A673 (cell line): ENCODE measurements around the gene PCDHGA4. TPM values are rescaled to one million over a fixed set of nuclear protein-coding genes. Genes with fewer than 3 reads are reported as not detected.
A peak's percentile ranks its signal among the peaks of the same experiment; 100 is the strongest.

Experiments
- BruUV-seq: library from RNA; stranded (reverse); fragments of 400-500 nt; replicated peaks from 2 replicates; lab custom pipeline; 2021; lab: Mats Ljungman, UMichigan
- CTCF ChIA-PET: fragments of 300-600 bp; sonication (Branson Sonifier 250); formaldehyde crosslinking; loops from one replicate; lab custom pipeline; 2022; ENCODE audit warnings: antibody characterized with exemption; lab: Charles Lee
- POLR2A ChIA-PET: fragments of 300-600 bp; sonication (Branson Sonifier 250); formaldehyde crosslinking; loops from one replicate; lab custom pipeline; 2022; ENCODE audit warnings: antibody characterized with exemption; ENCODE audit not compliant: low non-redundant PET; lab: Charles Lee
- DNase-seq: peaks from one replicate; pipeline ENCODE4 v3.0.0-alpha.2; 2015; ENCODE audit warnings: low spot score
- H3K27ac ChIP-seq: fragments of 200-600 bp; sonication (generic); 2 replicates; pipeline ENCODE4 v1.5.1; 2016; ENCODE audit warnings: mixed run types, low read depth, mild to moderate bottlenecking, mixed read lengths, antibody characterized with exemption, low read length; ENCODE audit not compliant: poor library complexity, severe bottlenecking
- H3K27me3 ChIP-seq: fragments of 200-600 bp; sonication (generic); replicated peaks from 2 replicates; pipeline ENCODE4 v1.6.1; 2017; ENCODE audit warnings: mixed run types, low read depth, mild to moderate bottlenecking, mixed read lengths, antibody characterized with exemption, low read length; ENCODE audit not compliant: insufficient read depth, poor library complexity
- H3K36me3 ChIP-seq: fragments of 200-600 bp; sonication (generic); 2 replicates; pipeline ENCODE4 v1.6.1; 2016; ENCODE audit warnings: mixed run types, mild to moderate bottlenecking, mixed read lengths, antibody characterized with exemption, low read length; ENCODE audit not compliant: insufficient read depth, poor library complexity, severe bottlenecking
- H3K4me1 ChIP-seq: fragments of 200-600 bp; sonication (generic); 2 replicates; pipeline ENCODE4 v1.6.1; 2017; ENCODE audit warnings: mixed run types, mild to moderate bottlenecking, mixed read lengths, antibody characterized with exemption, low read length; ENCODE audit not compliant: insufficient read depth, poor library complexity, severe bottlenecking
- H3K4me3 ChIP-seq: fragments of 200-600 bp; sonication (generic); 2 replicates; pipeline ENCODE4 v1.5.1; 2016; ENCODE audit warnings: low read depth, mixed run types, mild to moderate bottlenecking, mixed read lengths, low read length; ENCODE audit not compliant: poor library complexity, severe bottlenecking
- H3K9me3 ChIP-seq: fragments of 200-600 bp; sonication (generic); 2 replicates; pipeline ENCODE4 v1.6.1; 2016; ENCODE audit warnings: mixed run types, low read depth, mild to moderate bottlenecking, mixed read lengths, antibody characterized with exemption, low read length; ENCODE audit not compliant: poor library complexity, severe bottlenecking
- EZH2 ChIP-seq: fragments of 200-600 bp; sonication (generic); IDR thresholded peaks from 2 replicates; pipeline ENCODE4 v1.6.1; 2017; ENCODE audit warnings: borderline replicate concordance, low read depth, mild to moderate bottlenecking, mixed read lengths, antibody characterized with exemption, low read length; ENCODE audit not compliant: poor library complexity, severe bottlenecking
- intact Hi-C: fragments of 100-400 bp; cut with micrococcal nuclease; formaldehyde crosslinking; loops from one replicate; pipeline ENCODE4 v1.10.0; 2022; ENCODE audit not compliant: unreplicated experiment
- total RNA-seq: library from RNA; stranded (reverse); gene quantifications from 2 replicates; pipeline ENCODE4 v1.2.3, GENCODE V29; 2021
- TF ChIP-seq, protein P1 (sequence below): fragments of 300-800, 200-600 bp; sonication (generic); conservative IDR thresholded peaks from 2 replicates; pipeline ENCODE4 v1.5.1; 2017; ENCODE audit warnings: low read depth, mild to moderate bottlenecking, antibody characterized with exemption, low read length, moderate library complexity, mixed read lengths

The PCDHGA4 gene
- total RNA-seq, 1 experiment from 2014 or later, result 3.5 TPM

DNA sequence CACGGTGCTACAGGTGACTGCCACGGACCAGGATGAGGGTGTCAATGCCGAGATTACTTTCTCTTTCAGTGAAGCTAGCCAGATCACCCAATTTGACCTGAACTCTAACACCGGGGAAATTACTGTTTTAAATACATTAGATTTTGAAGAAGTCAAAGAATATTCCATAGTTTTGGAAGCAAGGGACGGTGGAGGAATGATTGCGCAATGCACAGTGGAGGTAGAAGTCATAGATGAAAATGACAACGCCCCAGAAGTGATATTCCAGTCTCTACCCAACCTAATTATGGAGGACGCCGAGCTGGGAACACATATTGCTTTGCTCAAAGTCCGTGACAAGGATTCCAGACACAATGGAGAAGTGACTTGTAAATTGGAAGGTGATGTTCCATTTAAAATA, 33.8 kb downstream of the PCDHGA4 start:
- Histone ChIP-seq H3K27ac (no peak overlapping the region), H3K4me3 (no peak overlapping the region), H3K27me3 (no peaks in the 10 kb centered on the region), H3K9me3 (peaks cover 69% of the 10 kb centered on the region), H3K4me1 (no peaks in the 10 kb centered on the region), H3K36me3 (no peaks in the 10 kb centered on the region)
- no peak for TF ChIP-seq EZH2
- TF ChIP-seq, protein P1, sequence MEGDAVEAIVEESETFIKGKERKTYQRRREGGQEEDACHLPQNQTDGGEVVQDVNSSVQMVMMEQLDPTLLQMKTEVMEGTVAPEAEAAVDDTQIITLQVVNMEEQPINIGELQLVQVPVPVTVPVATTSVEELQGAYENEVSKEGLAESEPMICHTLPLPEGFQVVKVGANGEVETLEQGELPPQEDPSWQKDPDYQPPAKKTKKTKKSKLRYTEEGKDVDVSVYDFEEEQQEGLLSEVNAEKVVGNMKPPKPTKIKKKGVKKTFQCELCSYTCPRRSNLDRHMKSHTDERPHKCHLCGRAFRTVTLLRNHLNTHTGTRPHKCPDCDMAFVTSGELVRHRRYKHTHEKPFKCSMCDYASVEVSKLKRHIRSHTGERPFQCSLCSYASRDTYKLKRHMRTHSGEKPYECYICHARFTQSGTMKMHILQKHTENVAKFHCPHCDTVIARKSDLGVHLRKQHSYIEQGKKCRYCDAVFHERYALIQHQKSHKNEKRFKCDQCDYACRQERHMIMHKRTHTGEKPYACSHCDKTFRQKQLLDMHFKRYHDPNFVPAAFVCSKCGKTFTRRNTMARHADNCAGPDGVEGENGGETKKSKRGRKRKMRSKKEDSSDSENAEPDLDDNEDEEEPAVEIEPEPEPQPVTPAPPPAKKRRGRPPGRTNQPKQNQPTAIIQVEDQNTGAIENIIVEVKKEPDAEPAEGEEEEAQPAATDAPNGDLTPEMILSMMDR, result no peak
- CTCF ChIA-PET, result no interaction called here
- intact Hi-C loops, result no loop called here
- DNase-seq, result no peak
- no TSS peak for BruUV-seq
- POLR2A ChIA-PET, result no interaction called here

DNA sequence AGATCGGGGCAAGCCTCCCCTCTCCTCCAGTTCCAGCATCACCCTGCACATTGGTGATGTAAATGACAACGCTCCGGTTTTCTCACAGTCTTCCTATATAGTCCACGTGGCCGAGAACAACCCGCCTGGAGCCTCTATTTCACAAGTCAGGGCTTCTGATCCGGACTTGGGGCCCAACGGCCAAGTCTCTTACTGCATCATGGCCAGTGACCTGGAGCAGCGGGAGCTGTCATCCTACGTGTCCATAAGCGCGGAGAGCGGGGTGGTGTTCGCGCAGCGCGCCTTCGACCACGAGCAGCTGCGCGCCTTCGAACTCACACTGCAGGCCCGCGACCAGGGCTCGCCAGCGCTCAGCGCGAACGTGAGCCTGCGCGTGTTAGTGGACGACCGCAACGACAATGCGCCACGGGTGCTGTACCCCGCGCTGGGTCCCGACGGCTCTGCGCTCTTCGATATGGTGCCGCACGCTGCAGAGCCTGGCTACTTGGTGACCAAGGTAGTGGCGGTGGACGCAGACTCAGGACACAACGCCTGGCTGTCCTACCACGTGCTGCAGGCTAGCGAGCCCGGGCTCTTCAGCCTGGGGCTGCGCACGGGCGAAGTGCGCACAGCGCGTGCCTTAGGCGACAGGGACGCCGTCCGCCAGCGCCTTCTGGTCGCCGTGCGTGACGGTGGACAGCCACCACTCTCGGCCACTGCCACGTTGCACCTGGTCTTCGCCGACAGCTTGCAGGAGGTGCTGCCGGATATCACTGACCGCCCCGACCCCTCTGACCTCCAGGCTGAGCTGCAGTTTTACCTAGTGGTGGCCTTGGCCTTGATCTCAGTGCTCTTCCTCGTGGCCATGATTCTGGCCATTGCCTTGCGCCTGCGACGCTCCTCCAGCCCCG, 34.6 kb downstream of the PCDHGA4 start:
- ChIA-PET POLR2A (no interaction called here), CTCF (no interaction called here)
- Histone ChIP-seq H3K4me1 (no peaks in the 10 kb centered on the region), H3K4me3 (no peak overlapping the region), H3K27me3 (no peaks in the 10 kb centered on the region), H3K27ac (no peak overlapping the region), H3K9me3 (peaks cover 62% of the 10 kb centered on the region), H3K36me3 (no peaks in the 10 kb centered on the region)
- intact Hi-C loops, result no loop called here
- TF ChIP-seq EZH2, result no peak
- TF ChIP-seq, protein P1, result no peak
- BruUV-seq, result no TSS peak
- DNase-seq, result no peak

DNA sequence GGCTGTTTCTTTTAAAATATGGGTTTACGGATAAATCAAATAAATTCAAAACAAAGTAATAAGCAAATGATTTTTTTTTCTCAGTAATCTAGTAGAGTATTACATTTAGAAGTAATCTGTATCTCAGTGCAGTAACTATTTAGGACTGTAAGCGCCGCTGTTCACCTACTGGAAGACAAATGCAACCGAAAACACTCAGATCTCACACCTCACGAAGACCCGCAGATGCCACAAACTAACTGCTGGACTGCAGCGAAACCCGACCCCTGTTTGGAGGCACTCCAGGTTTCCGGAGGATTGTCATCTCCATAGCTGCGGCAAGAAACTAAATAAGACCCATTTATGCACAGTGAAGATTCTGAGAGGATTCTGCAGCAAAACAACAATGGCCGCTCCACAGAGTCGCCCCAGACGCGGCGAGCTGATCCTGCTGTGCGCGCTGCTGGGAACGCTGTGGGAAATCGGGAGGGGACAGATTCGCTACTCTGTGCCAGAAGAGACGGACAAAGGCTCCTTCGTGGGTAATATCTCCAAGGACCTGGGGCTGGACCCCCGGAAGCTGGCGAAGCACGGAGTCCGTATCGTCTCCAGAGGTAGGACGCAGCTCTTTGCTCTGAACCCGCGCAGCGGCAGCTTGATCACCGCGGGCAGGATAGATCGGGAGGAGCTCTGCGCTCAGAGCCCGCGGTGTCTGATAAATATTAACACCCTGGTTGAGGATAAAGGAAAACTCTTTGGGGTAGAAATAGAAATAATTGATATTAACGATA, 37.8 kb downstream of the PCDHGA4 start, which contains the start of gene PCDHGA8:
TSS of gene PCDHGA8 (plus strand) at position 205 of the 770 bp plus-strand sequence. CDS start at position 386, 181 bp downstream.
- no peak within 1 kb of the TSS for H3K27ac ChIP-seq
- TF ChIP-seq, protein P1, result peak; percentile 44
- no peak for TF ChIP-seq EZH2
- intact Hi-C loops, result no loop called here
- POLR2A ChIA-PET, result no interaction called here
- H3K36me3 ChIP-seq, result no peaks in the 10 kb centered on the region
- H3K9me3 ChIP-seq, result peaks cover 54% of the 10 kb centered on the region
- no peak within 1 kb of the TSS for H3K4me3 ChIP-seq
- H3K27me3 ChIP-seq, result no peaks in the 10 kb centered on the region
- CTCF ChIA-PET, result no interaction called here
- DNase-seq, result peak; percentile 71
- H3K4me1 ChIP-seq, result no peaks in the 10 kb centered on the region
- BruUV-seq, result no TSS peak
